SK-N-SH treated with all-trans-retinoic acid at 6 μM for 48 hours (cell line): ENCODE measurements around the gene SREBF1.

Source experiments
- ATAC-seq: fragments of 200-7000 bp; cut with Tn5 transposase; 3 replicates; pipeline ENCODE4 v1.9.1; 2020; ENCODE audit warnings: mild to moderate bottlenecking, moderate library complexity
- ARNTL ChIP-seq: fragments of 450-650 bp; formaldehyde crosslinking; IDR thresholded peaks from 2 replicates; pipeline ENCODE4 v1.5.0; 2020; ENCODE audit warnings: low read depth, mild to moderate bottlenecking, moderate library complexity, borderline replicate concordance
- CSDC2 ChIP-seq: fragments of 250-450 bp; sonication (Bioruptor Pico); IDR thresholded peaks from 2 replicates; pipeline ENCODE4 v1.5.0; 2020; ENCODE audit warnings: mild to moderate bottlenecking, moderate library complexity
- ESRRG ChIP-seq: fragments of 250-450 bp; sonication (Bioruptor Pico); IDR thresholded peaks from 2 replicates; pipeline ENCODE4 v1.6.1; 2021; ENCODE audit warnings: mild to moderate bottlenecking
- GLIS3 ChIP-seq: fragments of 250-450 bp; sonication (Bioruptor Pico); IDR thresholded peaks from 2 replicates; pipeline ENCODE4 v1.5.0; 2020; ENCODE audit warnings: mild to moderate bottlenecking, moderate library complexity
- ISL1 ChIP-seq: fragments of 250-450 bp; sonication (Bioruptor Pico); IDR thresholded peaks from 2 replicates; pipeline ENCODE4 v2.1.2; 2022; ENCODE audit warnings: mild to moderate bottlenecking, moderate library complexity
- OSR1 ChIP-seq: fragments of 250-450 bp; sonication (Bioruptor Pico); IDR thresholded peaks from 2 replicates; pipeline ENCODE4 v1.8.0; 2022; ENCODE audit warnings: moderate library complexity, mild to moderate bottlenecking, inconsistent platforms
- SNAI2 ChIP-seq: fragments of 250-450 bp; sonication (Bioruptor Pico); IDR thresholded peaks from 2 replicates; pipeline ENCODE4 v1.5.0; 2020; ENCODE audit warnings: mild to moderate bottlenecking, moderate library complexity
- TCF4 ChIP-seq: fragments of 250-450 bp; sonication (Bioruptor Pico); IDR thresholded peaks from 2 replicates; pipeline ENCODE4 v1.8.0; 2021; ENCODE audit warnings: mild to moderate bottlenecking, moderate library complexity, borderline replicate concordance
- TOX ChIP-seq: fragments of 250-450 bp; sonication (Bioruptor Pico); IDR thresholded peaks from 2 replicates; pipeline ENCODE4 v1.8.0; 2021; ENCODE audit warnings: mild to moderate bottlenecking, moderate library complexity, borderline replicate concordance
- ZC3H10 ChIP-seq: fragments of 250-450 bp; sonication (Bioruptor Pico); IDR thresholded peaks from 2 replicates; pipeline ENCODE4 v1.5.1; 2021; ENCODE audit warnings: mild to moderate bottlenecking, moderate library complexity
- ZFP3 ChIP-seq: fragments of 250-450 bp; sonication (Bioruptor Pico); IDR thresholded peaks from 2 replicates; pipeline ENCODE4 v1.5.0; 2020; ENCODE audit warnings: mild to moderate bottlenecking, moderate library complexity
- ZNF8 ChIP-seq: fragments of 450-650 bp; formaldehyde crosslinking; IDR thresholded peaks from 2 replicates; pipeline ENCODE4 v1.5.0; 2020; ENCODE audit warnings: mild to moderate bottlenecking, moderate library complexity
- TF ChIP-seq, protein P1 (sequence below): fragments of 250-450 bp; sonication (Bioruptor Pico); IDR thresholded peaks from 2 replicates; pipeline ENCODE4 v1.8.0; 2020; ENCODE audit warnings: mild to moderate bottlenecking, moderate library complexity, borderline replicate concordance
- TF ChIP-seq, protein P2 (sequence below): fragments of 250-450 bp; sonication (Bioruptor Pico); IDR thresholded peaks from 2 replicates; pipeline ENCODE4 v1.5.0; 2020; ENCODE audit warnings: mild to moderate bottlenecking, moderate library complexity
- TF ChIP-seq, protein P3 (sequence below): fragments of 250-450 bp; sonication (Bioruptor Pico); IDR thresholded peaks from 2 replicates; pipeline ENCODE4 v1.8.0; 2021; ENCODE audit warnings: low read depth, mild to moderate bottlenecking, moderate library complexity, borderline replicate concordance
- TF ChIP-seq, protein P4 (sequence below): fragments of 250-450 bp; sonication (Bioruptor Pico); IDR thresholded peaks from 2 replicates; pipeline ENCODE4 v1.5.1; 2021; ENCODE audit warnings: mild to moderate bottlenecking, moderate library complexity

SREBF1 gene

DNA sequence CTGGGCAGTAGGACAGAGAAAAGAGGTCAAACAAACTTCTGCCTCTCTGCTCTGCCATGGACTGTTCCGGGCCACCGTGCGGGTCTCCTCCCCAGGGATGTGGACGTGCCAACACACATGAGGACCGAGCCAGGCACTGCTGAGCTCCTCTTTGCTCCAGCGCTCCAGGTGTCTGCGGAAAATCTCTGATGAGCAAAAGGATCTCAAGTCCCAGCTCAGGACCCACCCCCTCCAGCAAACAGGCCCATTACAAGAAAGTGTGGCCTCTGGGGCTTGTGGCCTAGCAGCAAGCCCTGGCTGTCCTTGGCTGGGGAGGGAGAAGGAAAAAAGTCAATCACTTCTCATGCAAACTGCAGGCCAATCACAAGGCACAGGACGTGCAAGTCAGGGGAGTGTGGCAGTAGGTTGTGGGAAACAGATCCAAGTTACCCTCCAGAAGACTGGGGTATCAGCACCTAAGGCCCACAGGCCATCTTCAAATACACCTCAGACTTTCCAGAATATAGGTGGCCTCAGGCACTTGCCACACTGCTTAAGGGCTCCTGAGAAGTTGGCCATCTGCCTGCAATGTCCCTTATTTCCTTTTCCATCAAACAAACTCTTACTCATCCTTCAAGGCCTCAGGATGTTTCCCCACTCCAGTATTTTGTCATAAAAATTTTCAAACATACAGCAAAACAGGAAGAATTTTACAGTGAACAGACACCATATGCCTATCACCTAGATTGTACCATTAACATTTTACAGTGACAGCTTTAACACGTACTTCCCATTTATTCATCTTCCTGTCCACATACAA is 36.0 kb upstream of the SREBF1 start:
- no peak for ATAC-seq
- TF ChIP-seq ZFP3 (CRISPR knock-in tag) (peak; percentile 95), TCF4 (no peak)

DNA sequence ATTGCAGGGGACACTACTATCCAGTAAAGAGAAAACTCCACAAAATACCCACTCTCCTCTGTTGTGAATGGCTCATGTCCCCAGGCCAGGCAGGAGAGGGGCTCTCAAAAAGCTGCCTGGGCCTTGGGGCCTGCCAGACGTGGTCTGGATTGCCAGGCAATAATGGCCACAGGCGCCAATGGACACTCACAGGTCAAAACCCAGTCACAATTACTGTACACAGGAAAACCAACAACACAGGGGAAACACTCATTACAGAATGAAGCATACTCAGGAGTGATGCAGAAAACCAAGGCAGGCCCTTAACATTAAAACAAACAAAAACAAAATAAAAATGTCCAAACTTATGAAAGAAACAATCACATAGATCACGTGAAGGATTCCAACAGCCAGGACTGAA is 35.1 kb upstream of the SREBF1 start:
- TF ChIP-seq ARNTL (CRISPR knock-in tag) (no peak), ZNF8 (no peak), ISL1 (no peak), TOX (no peak), SNAI2 (CRISPR knock-in tag) (no peak)
- TF ChIP-seq, protein P1, sequence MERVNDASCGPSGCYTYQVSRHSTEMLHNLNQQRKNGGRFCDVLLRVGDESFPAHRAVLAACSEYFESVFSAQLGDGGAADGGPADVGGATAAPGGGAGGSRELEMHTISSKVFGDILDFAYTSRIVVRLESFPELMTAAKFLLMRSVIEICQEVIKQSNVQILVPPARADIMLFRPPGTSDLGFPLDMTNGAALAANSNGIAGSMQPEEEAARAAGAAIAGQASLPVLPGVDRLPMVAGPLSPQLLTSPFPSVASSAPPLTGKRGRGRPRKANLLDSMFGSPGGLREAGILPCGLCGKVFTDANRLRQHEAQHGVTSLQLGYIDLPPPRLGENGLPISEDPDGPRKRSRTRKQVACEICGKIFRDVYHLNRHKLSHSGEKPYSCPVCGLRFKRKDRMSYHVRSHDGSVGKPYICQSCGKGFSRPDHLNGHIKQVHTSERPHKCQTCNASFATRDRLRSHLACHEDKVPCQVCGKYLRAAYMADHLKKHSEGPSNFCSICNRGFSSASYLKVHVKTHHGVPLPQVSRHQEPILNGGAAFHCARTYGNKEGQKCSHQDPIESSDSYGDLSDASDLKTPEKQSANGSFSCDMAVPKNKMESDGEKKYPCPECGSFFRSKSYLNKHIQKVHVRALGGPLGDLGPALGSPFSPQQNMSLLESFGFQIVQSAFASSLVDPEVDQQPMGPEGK (CRISPR knock-in tag) = no peak
- TF ChIP-seq, protein P2, sequence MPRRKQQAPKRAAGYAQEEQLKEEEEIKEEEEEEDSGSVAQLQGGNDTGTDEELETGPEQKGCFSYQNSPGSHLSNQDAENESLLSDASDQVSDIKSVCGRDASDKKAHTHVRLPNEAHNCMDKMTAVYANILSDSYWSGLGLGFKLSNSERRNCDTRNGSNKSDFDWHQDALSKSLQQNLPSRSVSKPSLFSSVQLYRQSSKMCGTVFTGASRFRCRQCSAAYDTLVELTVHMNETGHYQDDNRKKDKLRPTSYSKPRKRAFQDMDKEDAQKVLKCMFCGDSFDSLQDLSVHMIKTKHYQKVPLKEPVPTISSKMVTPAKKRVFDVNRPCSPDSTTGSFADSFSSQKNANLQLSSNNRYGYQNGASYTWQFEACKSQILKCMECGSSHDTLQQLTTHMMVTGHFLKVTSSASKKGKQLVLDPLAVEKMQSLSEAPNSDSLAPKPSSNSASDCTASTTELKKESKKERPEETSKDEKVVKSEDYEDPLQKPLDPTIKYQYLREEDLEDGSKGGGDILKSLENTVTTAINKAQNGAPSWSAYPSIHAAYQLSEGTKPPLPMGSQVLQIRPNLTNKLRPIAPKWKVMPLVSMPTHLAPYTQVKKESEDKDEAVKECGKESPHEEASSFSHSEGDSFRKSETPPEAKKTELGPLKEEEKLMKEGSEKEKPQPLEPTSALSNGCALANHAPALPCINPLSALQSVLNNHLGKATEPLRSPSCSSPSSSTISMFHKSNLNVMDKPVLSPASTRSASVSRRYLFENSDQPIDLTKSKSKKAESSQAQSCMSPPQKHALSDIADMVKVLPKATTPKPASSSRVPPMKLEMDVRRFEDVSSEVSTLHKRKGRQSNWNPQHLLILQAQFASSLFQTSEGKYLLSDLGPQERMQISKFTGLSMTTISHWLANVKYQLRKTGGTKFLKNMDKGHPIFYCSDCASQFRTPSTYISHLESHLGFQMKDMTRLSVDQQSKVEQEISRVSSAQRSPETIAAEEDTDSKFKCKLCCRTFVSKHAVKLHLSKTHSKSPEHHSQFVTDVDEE (CRISPR knock-in tag) = no peak
- TF ChIP-seq, all 23 proteins: peak for 0
- ATAC-seq = no peak

DNA sequence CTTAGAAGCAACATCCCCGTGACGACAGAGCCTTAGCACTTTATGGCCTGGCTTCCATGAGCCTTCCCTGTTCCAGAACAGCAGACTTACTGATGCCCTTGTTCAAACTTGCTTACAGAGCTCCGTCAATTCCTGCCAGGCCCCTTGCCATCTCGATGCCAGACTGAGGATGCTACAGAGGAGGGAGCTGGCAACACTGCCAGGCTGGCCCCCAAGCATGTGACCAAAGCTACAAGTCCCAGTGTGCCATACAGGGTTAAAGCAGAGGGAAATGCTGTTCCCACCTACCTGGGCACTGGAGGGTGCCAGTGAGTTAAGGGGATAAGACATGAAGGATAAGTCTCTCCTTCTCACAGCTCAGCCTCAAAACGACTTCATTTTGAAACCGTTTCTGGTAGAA is 33.5 kb upstream of the SREBF1 start:
- TF ChIP-seq ZNF8 = no peak
- no peak for TF ChIP-seq TOX
- TF ChIP-seq CSDC2 (CRISPR knock-in tag) = no peak
- TF ChIP-seq, protein P3, sequence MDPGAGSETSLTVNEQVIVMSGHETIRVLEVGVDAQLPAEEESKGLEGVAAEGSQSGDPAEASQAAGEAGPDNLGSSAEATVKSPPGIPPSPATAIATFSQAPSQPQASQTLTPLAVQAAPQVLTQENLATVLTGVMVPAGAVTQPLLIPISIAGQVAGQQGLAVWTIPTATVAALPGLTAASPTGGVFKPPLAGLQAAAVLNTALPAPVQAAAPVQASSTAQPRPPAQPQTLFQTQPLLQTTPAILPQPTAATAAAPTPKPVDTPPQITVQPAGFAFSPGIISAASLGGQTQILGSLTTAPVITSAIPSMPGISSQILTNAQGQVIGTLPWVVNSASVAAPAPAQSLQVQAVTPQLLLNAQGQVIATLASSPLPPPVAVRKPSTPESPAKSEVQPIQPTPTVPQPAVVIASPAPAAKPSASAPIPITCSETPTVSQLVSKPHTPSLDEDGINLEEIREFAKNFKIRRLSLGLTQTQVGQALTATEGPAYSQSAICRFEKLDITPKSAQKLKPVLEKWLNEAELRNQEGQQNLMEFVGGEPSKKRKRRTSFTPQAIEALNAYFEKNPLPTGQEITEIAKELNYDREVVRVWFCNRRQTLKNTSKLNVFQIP = no peak
- TF ChIP-seq GLIS3 = no peak
- no peak for TF ChIP-seq ESRRG (CRISPR knock-in tag)
- TF ChIP-seq, protein P4, sequence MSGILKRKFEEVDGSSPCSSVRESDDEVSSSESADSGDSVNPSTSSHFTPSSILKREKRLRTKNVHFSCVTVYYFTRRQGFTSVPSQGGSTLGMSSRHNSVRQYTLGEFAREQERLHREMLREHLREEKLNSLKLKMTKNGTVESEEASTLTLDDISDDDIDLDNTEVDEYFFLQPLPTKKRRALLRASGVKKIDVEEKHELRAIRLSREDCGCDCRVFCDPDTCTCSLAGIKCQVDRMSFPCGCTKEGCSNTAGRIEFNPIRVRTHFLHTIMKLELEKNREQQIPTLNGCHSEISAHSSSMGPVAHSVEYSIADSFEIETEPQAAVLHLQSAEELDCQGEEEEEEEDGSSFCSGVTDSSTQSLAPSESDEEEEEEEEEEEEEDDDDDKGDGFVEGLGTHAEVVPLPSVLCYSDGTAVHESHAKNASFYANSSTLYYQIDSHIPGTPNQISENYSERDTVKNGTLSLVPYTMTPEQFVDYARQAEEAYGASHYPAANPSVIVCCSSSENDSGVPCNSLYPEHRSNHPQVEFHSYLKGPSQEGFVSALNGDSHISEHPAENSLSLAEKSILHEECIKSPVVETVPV (CRISPR knock-in tag) = no peak
- TF ChIP-seq ISL1 = no peak
- TF ChIP-seq OSR1 (CRISPR knock-in tag) = no peak
- TF ChIP-seq, protein P1 (CRISPR knock-in tag) = no peak
- no peak for ATAC-seq

DNA sequence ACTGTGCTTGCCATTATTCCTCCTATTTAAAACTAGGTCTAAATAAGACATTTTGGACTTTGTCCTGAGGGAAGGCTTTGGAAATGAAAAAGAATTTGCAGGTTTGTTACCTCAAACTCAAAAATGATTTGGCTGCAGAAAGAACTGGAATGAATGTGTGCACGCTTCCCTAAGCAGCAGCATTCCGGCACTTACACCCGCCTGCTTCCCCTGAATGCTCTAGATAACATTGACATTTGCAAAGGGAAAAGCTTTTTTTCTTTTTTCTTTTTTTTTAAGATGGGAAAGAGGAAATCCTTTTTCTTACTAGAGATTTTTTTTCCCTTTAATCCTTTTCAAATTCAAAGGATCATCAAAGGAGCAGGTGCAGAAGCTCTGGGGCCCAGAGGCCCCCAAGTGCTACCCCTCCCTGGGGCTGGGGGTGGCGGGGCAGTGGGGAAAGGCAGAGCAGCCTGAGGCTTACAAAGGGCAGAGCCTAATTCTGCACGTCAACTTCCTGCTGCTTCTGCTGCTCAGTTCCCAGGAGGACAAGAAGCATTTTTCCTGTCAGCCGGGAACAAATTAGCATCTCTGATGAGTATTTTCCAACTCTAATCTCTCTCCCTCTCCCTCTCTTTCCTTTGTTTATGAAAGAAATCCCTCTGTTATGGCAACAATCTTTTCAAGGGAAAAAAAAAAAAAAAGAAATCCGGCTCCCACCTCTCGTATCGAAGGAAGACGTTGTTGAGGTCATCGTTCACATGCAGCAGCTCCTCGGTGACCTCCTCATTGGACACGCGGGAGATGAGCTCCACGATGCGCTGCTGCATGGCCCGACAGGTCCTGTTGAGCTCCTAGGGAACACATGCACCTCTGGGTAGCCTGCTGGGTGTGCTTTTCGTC is 32.1 kb upstream of the SREBF1 start:
- ATAC-seq = no peak
- TF ChIP-seq ZC3H10 (CRISPR knock-in tag) = no peak
- TF ChIP-seq GLIS3 = no peak
- TF ChIP-seq, all 23 proteins: peak for 0
